ENCODE measurements around the gene TOM1.

DNA sequence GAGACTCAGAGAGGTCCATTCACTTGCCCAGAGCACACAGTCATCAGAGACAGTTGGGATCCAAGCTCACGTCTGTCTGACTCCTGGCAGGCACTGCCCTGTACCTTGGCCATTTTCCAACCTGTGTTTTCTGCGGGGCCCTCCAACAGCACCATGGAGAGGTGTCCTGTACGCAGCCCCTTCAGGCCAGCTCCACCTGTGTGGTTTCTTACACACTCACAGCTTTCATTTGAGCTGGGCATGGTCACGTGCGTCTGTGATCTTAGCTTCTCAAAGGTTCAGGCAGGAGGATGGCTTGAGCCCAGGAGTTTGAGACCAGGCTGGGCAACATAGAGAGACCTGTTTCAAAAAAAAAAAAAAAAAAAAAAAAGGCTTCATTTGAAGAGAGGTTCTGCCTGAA, 24.4 kb downstream of the TOM1 start:
- TF ChIP-seq TAF1 (IDR thresholded peaks at IDR 0.05; ENCODE audit: borderline replicate concordance, insufficient read depth, low read length): no peak
- TF ChIP-seq, protein P1, sequence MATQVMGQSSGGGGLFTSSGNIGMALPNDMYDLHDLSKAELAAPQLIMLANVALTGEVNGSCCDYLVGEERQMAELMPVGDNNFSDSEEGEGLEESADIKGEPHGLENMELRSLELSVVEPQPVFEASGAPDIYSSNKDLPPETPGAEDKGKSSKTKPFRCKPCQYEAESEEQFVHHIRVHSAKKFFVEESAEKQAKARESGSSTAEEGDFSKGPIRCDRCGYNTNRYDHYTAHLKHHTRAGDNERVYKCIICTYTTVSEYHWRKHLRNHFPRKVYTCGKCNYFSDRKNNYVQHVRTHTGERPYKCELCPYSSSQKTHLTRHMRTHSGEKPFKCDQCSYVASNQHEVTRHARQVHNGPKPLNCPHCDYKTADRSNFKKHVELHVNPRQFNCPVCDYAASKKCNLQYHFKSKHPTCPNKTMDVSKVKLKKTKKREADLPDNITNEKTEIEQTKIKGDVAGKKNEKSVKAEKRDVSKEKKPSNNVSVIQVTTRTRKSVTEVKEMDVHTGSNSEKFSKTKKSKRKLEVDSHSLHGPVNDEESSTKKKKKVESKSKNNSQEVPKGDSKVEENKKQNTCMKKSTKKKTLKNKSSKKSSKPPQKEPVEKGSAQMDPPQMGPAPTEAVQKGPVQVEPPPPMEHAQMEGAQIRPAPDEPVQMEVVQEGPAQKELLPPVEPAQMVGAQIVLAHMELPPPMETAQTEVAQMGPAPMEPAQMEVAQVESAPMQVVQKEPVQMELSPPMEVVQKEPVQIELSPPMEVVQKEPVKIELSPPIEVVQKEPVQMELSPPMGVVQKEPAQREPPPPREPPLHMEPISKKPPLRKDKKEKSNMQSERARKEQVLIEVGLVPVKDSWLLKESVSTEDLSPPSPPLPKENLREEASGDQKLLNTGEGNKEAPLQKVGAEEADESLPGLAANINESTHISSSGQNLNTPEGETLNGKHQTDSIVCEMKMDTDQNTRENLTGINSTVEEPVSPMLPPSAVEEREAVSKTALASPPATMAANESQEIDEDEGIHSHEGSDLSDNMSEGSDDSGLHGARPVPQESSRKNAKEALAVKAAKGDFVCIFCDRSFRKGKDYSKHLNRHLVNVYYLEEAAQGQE (IDR thresholded peaks at IDR 0.05; ENCODE audit: insufficient read depth in 1 of 2, low read depth in 2 of 2, low read length in 2 of 2): no peak
- no peak for TF ChIP-seq POLR2AphosphoS5 (IDR thresholded peaks at IDR 0.05; ENCODE audit: low read depth, low read length)
- no peak for TF ChIP-seq FOXP2 (optimal IDR thresholded peaks at IDR 0.05; ENCODE audit: borderline replicate concordance, extremely low read depth, extremely low read length, insufficient read depth)

Measured in PFSK-1 (cell line).